ENCODE results near the gene ERMP1.

DNA sequence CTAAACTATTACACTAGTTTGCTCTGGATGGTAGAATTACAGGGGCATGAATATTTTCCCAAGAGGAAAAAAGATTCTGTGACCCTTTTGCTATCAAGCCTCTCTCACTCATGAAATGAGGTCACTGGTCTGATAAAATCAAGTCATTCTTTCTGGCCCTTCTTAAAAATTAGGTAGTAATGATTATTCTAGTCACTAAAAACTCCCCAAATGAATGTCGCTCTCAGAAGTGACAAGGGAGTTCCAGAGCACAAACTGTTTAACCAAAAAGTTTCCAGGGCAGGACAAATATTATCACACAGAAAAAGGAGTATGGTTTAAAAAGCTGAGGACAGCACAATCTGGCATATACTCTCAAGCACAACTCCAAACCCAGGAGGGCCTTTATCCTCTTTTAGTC, 12.5 kb downstream of the ERMP1 start:
- TF ChIP-seq, protein P1, sequence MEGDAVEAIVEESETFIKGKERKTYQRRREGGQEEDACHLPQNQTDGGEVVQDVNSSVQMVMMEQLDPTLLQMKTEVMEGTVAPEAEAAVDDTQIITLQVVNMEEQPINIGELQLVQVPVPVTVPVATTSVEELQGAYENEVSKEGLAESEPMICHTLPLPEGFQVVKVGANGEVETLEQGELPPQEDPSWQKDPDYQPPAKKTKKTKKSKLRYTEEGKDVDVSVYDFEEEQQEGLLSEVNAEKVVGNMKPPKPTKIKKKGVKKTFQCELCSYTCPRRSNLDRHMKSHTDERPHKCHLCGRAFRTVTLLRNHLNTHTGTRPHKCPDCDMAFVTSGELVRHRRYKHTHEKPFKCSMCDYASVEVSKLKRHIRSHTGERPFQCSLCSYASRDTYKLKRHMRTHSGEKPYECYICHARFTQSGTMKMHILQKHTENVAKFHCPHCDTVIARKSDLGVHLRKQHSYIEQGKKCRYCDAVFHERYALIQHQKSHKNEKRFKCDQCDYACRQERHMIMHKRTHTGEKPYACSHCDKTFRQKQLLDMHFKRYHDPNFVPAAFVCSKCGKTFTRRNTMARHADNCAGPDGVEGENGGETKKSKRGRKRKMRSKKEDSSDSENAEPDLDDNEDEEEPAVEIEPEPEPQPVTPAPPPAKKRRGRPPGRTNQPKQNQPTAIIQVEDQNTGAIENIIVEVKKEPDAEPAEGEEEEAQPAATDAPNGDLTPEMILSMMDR (IDR thresholded peaks at IDR 0.05), result no peak
- TF ChIP-seq POLR2A (IDR thresholded peaks at IDR 0.05; ENCODE audit: low read length) (no peak), PHF8 (IDR thresholded peaks at IDR 0.05; ENCODE audit: borderline replicate concordance, low read depth) (no peak), JUNB (IDR thresholded peaks at IDR 0.05) (no peak)
